ENCODE results near the gene IKBIP. TPM values are rescaled to one million over a fixed set of nuclear protein-coding genes. Genes with fewer than 3 reads are reported as not detected.

Gene IKBIP
- total and polyA plus RNA-seq, 2 donors (not counting 3 experiments of a cell fraction or from before 2014, with no cell fraction given): 12.9 to 56.8 TPM

GRCh38 chr12:98578821-98579220 is 65.8 kb downstream of the IKBIP start:
- no peaks in the 10 kb centered on the region for H3K9me1 ChIP-seq (replicated peaks; ENCODE audit: control insufficient read depth, extremely low read depth, insufficient read depth, low read length)
- H3K9me3 ChIP-seq (replicated peaks; ENCODE audit: control insufficient read depth, insufficient read depth, low read length): no peaks in the 10 kb centered on the region
- ChIA-PET CTCF (interaction anchor here (0.8 to 2.9 kb wide), 3 partner anchors 9 to 14 kb away, joined by 4 to 19 read pairs (median 5); partner anchors contain the start of gene SLC25A3), POLR2A (no interaction called here)
- H3K4me1 ChIP-seq (ENCODE audit: control insufficient read depth, extremely low read depth, insufficient read depth, low read length): no peaks in the 10 kb centered on the region
- TF ChIP-seq FOS (IDR thresholded peaks at IDR 0.05; ENCODE audit: borderline replicate concordance, insufficient read depth, low read length) (no peak), POLR2A (IDR thresholded peaks at IDR 0.05; ENCODE audit: low read depth, low read length) (no peak), POLR2AphosphoS5 (IDR thresholded peaks at IDR 0.05; ENCODE audit: insufficient read depth, low read depth, low read length) (no peak), MYC (IDR thresholded peaks at IDR 0.05; ENCODE audit: low read depth, low read length) (no peak), CTCF (IDR thresholded peaks at IDR 0.05; ENCODE audit: extremely low read depth in 1 of 2, insufficient read depth in 1 of 2, low read depth in 1 of 2, low read length in 2 of 2) (no peak), EZH2 (IDR thresholded peaks at IDR 0.05; ENCODE audit: borderline replicate concordance, low read depth, low read length, severe bottlenecking) (no peak), JUN (IDR thresholded peaks at IDR 0.05; ENCODE audit: borderline replicate concordance, insufficient read depth, insufficient read length, low read depth) (no peak), GATA2 (IDR thresholded peaks at IDR 0.05; ENCODE audit: insufficient read depth, insufficient read length, low read depth, low read length) (no peak), MAX (IDR thresholded peaks at IDR 0.05; ENCODE audit: insufficient read depth, insufficient read length) (no peak)
- no peak overlapping the region for H3K9ac ChIP-seq (replicated peaks; ENCODE audit: extremely low read depth, insufficient read depth, low read length)
- intact Hi-C loops (cut with micrococcal nuclease) (no loop called here), dilution Hi-C loops (cut with MboI; ENCODE audit: extremely low pct_ligation_motif_present, low sequenced_read_pairs) (no loop called here)
- no peak overlapping the region for H2AFZ ChIP-seq (ENCODE audit: low read depth, low read length)
- no TSS peak for BruUV-seq (replicated peaks)
- no peak overlapping the region for H3K27ac ChIP-seq (ENCODE audit: insufficient read depth, low read depth, low read length)
- H4K20me1 ChIP-seq (replicated peaks; ENCODE audit: control insufficient read depth, extremely low read depth, insufficient read depth, low read length): no peaks in the 10 kb centered on the region
- DNase-seq (ENCODE audit: low read depth, low spot score) (no peak), FAIRE-seq (no peak)
- no peaks in the 10 kb centered on the region for H3K79me2 ChIP-seq (ENCODE audit: control insufficient read depth, insufficient read depth, low read length)
- H3K36me3 ChIP-seq (ENCODE audit: control insufficient read depth in 2 of 2, extremely low read depth in 1 of 2, insufficient read depth in 2 of 2, low read length in 2 of 2): no peaks in the 10 kb centered on the region
- H3K4me3 ChIP-seq (replicated peaks in 1 of 3; ENCODE audit: insufficient read depth in 1 of 3, low read depth in 1 of 3, low read length in 3 of 3): no peak overlapping the region
- H3K27me3 ChIP-seq (ENCODE audit: control insufficient read depth in 2 of 2, insufficient read depth in 2 of 2, low read length in 2 of 2): no peaks in the 10 kb centered on the region
- H3K4me2 ChIP-seq (ENCODE audit: insufficient read depth, low read length): no peak overlapping the region

All from endothelial cell of umbilical vein (primary cell).